Glomerular visceral epithelial cell (primary cell): ENCODE measurements around the gene RAD18.

Source experiments
- DNase-seq: peaks from one replicate; pipeline ENCODE4 v3.0.0-alpha.2; 2016; ENCODE audit errors: extremely low spot score

The RAD18 gene

DNA sequence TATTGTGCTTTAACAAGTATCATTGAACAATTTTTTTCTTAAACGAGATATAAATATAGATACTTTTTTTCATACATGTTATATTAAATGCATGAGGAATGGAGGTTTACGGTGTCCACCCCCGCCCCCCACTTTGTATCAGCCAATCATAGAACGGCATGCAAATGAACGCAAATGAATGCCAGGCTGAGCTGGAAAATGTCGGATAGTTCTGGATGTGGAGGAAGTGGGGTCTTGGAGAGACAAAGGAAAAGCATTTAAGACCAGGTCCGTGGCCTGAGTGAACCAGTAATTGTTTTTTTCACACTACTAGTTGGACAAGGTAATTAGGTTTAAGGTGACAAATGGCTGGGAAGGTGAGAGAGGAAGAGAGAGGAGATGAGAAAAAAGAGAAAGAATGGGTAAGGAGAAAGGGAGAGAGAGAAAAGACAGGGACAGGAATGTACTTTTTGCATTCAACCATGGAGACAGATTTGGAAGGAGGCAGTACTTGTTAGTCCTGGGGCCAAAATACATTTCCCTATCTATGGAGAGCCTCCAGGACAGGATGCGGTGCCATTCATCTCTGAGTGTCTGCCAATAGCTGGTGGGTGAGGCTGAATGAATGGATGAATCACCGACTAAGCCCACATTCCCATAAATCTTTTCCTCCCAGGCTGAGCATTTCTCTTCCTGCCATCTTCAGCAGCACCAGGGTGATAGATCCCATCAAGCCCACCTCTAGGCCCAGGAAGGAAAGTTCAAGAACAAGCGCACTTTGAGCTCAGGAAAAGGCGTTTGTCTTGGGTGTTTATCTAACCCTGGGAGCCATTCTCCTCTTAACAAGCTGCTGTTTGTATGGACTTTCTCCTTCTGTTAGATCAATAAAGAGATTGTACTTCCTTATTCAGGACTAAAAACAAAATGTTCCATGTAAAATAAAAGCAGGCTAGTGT lies 1.4 kb upstream of the RAD18 start:
- DNase-seq, result peak; percentile 68

DNA sequence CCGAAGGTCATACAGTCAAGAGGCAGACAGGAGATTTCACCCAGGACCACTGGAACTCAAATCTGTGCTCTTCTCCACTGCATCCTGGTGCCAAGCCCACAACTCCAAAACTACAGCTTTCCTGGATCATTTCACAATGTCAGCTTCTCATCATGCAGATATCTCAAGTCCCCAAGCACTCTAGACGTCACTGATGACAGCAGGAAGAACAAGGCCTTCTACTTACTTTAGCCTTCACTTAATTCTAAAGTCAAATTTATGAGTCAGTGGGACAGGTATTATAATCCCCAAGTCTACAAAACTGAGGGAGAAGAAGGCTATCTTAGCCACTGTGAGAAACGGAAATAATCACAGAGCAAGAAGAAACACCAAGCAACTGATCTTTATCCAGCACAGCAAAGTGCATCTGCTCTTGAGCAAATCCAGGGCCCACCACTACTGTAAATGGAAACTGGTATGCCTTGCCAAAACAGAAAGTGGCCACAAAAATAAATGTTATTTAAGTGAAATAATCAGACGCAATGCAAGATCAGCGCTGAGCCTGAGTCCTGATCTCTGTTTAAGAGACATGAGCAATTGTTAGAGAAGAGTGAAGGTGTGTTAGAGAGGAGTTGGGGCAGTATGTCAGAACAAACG lies 928 bp downstream of the RAD18 start:
- DNase-seq, result no peak

DNA sequence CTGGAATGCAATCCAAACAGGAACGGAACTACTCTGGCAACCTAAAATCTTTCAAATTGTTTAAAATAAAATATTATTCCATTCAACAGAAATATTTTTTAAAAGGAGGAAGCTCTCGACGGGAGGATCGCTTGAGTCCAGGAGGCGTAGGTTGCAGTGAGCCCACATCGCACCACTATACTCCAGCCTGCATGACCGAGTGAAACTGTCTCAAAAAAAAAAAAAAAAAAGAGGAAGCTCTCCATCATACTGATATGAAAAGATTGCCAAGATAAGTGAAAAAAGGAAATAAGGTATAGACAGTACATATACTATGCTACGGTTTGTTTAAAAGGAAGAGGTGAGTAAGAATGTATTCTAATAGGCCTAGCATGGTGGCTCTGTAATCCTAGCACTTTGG lies 3.6 kb downstream of the RAD18 start:
- no peak for DNase-seq

DNA sequence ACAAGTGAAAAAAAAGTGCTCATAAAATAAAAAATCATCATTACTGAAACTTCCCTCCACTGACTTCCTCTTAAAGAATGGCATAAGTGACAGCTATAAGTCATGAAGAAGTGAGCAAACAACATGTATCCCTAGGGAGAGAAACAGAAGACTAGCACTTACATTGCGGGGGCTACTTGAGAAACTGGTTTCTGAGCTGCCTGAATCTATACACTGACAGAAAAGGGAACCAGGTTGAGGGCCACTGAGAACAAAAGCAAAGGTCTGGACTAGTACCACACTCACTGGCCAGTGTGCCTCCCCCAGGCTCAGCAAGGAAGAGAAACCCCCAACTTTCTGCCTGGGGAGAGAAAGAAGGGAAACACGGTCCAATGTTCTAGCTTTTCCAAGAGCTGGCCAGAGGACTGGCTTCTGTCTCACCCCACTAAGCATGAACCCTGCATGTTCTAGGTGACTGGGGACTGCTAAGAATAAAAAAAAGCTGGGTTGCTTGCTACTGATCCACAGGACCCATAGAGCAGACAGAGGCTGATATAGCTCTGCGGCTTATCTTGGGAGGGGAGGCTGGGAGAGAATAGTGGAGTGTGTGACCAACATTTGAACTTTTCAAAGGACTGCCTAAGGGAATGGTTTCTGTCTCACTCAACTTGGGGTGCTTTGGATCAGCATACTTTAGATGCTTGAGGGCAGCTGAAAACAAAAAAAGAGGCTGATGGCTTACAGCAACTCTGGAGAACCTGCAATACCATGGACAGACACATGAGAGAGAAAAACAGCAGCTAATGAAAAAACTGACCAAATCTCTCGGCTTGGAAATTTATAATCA lies 8.1 kb downstream of the RAD18 start:
- no peak for DNase-seq

DNA sequence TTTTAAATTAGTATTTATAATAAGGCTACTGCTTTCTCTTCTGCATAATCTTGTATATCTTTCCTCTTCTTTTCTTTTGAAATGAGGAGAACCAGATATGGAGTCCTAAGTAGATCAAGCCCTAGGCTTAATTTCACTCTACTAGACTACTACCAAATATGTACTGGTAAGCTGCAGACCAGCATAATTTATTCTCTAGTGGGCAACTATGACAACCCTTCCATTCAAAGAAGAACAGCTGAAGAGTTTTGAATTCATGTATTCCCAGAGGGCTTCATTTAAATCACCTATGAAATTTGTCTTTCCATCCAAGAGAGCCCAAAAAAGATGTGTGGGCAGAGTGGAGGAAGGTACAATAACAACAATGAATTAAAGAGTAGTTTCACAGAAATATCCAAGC lies 10.0 kb downstream of the RAD18 start:
- DNase-seq, result no peak

DNA sequence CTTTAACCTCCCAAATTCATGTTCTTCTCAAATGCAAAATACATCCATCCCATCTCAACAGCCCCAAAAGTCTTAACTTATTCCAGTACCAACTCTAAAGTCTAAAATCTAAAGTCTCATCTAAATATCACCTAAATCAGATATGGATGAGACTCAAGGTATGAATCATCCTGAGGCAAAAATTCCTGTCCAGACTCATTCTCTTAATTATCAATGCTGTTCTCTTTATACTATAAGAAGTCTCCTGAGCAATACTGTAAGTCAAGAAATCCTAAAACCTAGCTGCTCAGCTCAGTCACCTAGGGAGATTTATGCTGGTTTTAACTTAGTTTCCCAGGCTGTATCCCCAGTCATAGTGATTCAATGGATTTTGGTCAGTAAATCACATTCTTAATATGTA lies 11.1 kb downstream of the RAD18 start:
- DNase-seq, result no peak

DNA sequence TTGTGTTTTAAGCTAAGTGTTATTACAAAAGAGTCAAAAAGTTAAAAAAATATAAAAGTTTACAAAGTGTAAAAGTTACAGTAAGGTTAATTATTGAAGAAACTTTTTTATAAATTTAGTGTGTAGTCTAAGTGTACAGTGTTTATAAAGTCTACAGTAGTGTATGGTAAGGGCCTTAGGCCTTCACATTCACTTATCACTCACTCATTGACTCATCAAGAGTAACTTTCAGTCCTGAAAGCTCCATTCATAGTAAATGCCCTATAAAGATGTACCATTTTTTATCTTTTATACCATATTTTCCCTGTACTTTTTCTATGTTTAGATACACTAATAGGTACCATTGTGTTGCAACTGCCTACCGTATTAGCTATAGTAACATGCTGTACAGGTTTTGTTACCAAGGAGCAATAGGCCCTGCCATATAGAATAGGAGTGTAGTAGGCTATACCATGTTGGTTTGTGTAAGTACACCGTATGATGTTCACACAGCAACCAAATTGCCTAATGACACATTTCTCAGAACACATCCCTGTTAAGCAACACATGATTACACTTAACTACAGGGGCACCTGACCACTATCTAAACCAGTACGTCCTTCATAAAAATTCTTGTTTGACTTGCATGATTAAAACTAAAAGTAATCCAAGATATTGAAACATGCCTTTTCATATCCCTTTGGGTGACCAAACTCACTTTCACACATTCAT lies 17.2 kb downstream of the RAD18 start:
- no peak for DNase-seq

DNA sequence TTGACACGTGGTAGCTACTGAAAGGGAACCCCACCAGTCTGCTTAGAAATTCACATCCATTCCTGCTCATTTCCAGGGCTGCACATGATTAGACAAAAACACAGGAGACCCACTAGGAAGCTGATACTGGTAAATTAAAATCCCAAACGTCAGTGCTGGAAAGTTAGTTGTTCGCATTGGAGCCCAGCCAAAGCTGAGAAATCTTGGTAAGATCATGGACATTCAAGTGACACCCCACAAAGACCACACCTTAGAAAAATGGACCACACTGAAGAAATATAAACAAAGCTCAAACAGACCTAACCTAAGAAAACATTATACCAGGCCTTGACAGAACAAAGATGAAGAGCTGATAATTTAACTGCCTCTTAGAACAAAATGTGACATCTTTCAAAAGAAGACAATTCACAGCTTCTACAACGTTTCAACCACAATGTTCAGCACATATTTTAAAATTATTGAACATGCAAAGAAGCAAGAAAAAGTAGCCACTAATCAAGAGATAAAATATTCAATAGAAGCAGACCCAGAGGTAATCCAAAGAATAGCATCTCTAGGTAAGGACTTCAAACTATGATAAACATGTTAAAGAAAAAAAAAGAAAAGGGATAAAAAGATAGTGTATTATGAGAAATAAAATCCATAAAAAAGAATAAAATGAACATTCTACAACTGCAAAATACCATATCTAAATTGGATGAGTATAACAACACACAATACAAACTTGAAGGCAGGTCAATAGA lies 20.4 kb downstream of the RAD18 start:
- no peak for DNase-seq

DNA sequence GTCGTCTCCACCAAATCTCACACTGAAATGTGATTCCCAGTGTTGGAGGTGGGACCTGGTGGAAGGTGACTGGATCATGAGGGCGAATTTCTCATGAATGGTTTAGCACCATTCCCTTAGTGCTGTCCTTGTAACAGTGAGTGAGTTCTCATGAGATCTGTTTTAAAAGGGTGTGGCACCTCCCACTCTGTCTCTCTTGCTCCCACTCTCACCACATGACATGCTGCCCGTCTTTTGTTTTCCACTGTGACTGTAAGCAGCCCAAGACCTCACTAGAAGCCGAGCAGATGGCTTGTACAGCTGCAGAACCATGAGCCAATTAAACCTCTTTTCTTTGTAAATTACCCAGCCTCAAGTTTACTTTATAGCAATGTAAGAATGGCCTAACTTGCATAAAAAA lies 21.2 kb downstream of the RAD18 start:
- no peak for DNase-seq

DNA sequence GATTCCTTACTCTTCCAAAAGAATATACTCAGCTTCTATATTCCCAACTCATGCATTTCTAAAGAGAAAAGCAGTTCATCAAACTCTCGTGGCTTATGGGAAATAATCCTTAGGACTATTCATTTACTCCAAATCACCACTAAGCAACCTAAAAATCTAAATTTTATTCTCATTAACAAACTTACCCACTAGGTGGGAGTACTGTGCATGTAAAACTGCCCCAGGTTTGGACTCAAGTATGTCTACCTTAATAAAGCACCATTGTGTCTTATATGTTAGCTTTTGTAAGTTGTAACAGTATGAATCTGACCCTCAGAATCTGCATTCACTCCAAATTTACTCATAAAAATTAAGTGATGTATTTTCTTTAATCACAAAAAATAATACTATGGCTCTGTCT lies 25.3 kb downstream of the RAD18 start:
- DNase-seq, result peak; percentile 34

DNA sequence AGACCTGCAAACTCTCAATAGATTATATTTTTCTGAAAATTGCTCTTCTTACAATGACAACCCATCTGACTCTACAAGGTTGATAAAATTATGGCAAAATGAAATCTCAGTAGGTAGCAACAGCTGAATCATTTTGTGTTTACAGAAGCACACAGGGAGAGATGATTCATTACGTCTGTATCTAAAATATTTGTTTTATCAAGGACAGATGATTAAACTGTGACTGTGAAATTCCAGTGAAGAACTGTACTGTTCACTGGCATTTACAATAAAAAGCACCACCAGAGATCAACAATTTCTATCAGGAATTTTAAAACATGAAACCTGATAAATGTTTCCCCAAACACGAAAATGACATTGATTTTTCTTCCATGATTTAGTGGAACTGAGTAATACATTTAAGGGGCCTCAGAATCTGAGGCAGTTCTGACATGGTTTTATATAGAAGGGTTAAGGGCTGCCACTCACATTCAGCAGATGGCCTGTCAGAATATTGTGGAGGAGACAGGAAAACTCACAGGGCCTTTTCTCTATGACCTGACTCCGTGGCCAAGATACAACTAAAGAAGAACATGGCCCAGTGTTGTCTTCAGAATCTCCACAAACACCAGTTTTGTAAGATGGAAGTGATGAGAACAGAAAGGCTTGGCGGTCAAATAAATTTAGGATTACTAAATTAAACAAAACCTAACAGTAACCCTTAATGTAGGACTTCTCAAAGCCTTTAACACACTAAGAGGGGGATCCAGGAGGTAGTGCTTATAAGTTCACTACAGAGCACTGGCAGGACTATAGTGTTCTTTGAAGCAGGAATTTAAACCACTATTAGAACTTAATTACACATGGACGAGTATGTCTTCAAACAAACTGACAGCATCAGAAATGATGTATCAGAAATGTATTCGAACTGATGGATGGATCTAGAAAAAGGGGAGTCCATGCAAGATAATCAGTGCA lies 25.9 kb downstream of the RAD18 start:
- DNase-seq, result peak; percentile 62

DNA sequence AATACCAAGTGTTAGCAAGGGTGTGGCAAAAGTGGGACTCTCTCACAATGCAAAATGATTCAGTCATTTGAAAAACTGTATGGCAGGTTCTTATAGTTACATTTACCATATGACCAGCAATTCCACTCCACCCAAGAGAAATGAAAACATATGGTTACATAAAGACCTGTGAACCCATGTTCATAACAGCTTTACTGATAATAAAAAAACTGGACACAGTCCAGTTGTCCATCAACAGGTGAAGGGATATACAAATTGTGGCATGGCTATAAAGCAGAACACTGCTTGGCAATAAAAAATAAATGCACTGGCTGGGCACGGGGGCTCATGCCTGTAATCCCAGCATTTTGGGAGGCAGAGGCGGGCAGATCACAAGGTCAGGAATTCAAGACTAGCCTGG lies 30.8 kb downstream of the RAD18 start:
- no peak for DNase-seq

DNA sequence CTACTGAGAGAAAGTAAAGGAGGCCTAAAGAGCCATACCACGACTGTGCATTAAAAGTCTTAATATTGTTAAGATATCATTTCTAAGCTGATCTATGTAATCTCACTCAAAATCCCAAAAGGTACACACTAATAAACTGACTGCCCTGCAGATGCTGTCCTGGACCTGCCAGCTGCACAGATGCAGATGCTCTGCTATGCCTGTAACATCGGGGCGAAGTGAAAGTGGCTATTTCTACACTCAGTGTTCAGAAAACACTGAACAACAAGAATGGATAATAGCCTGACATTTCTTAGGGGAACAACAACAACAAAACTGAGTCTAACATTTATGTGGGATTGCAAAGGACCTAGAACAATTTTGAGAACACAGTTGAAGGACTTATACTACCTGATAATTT lies 31.9 kb downstream of the RAD18 start:
- DNase-seq, result no peak

DNA sequence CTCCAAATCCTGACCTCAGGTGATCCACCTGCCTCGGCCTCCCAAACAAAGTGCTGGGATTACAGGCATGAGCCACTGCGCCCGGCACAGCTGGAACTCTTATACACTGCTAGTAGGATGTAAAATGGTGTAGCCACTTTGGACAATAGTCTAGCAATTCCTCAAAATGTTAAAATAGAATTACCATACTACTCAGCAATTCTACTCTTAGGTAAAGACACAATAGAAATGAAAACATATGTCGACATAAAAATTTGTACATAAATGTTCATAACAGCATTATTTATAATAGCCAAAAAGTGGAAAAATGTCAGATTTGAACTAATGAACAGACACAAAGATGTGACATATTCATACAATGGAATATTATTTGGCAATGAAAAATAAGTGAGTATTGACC lies 33.4 kb downstream of the RAD18 start:
- DNase-seq, result no peak

DNA sequence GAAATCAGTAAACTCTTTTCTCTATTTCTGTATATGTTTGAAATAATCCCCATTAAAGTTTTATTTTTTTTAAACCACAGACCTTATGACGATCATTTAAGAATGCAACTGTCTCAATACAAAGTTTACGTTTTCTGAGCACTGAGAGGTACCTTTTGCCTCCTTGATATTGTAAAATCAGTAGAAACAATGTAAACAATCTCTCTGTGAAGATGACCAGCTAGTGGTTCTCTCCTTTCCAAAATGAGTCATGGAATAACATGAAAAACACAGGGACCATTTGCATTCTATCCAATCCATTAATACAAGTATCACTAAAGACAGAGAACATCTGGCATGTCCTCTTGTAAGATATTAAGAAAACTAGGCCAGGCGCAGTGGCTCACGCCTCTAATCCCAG lies 48.8 kb downstream of the RAD18 start:
- DNase-seq, result no peak

DNA sequence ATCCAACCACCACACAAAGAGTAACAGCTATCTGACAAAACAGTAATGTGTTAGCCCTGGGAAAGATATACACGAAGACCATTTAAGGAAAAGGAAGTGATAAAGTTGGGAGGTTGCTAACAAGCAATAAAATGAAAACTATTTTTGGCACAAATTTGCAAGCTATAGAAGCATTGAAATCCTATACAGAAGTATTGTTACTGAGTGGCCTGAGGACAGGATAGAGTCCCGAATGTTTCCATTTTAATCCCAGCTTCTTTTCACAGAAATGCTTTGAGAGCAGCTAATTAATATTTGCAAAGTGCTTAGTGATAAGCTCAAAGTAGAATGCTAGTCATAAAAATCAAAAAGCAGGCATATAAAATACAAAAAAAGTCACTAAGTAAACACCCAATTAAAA lies 51.5 kb downstream of the RAD18 start:
- DNase-seq, result no peak

DNA sequence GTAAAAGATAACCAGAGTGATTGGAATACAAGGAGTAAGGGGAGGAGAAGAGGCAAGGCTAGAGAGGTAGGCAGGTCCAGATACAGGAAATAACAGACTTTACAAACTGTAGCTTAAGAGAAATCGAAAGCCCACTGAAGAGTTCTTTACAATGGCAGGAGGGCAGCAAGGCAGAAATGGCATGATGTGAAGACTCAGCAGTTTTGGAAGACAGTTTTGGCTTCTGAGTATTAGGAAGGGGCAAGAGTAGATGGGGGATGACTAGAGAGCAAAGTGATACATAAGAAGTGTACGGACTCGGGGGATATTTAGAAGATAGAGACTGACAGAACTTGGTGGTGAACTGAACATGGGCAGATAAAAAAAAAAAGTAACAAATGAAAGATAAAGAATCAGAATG lies 54.1 kb downstream of the RAD18 start:
- DNase-seq, result no peak

DNA sequence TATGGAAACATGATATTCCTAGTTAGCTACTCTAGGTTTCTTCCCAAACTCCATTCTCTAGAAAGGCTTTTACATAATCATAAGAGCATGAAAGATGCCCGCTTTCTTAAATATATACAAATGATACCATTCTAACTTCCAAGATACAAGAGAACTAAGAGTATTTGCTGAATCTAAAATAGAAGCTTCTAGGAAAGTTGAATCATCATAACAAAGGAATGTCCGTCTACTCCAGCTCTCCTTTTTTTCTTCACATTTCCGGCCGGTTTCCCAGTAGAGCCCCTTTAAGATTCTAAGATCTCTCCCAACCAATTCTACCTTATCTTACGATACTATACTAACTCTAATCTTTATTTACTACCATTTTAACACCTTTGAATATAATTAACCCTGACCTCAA lies 60.1 kb downstream of the RAD18 start:
- no peak for DNase-seq

DNA sequence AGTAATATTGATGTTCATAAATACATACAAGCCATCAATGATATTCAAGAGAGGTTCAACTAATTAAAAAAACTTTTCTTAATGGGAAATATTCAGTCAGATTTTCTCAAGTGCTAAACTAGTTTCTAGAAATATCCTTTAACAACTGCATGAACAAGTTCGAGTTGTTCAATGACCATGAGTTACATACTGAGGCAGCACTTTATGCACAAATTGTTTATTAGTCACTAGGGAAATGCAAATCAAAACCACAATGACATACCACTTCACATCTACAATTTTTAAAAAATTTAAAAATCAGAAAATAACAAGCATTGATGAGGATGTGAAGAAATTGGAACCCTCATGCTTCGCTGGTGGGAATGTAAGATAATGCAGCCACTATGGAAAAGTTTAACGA lies 62.4 kb downstream of the RAD18 start:
- no peak for DNase-seq

DNA sequence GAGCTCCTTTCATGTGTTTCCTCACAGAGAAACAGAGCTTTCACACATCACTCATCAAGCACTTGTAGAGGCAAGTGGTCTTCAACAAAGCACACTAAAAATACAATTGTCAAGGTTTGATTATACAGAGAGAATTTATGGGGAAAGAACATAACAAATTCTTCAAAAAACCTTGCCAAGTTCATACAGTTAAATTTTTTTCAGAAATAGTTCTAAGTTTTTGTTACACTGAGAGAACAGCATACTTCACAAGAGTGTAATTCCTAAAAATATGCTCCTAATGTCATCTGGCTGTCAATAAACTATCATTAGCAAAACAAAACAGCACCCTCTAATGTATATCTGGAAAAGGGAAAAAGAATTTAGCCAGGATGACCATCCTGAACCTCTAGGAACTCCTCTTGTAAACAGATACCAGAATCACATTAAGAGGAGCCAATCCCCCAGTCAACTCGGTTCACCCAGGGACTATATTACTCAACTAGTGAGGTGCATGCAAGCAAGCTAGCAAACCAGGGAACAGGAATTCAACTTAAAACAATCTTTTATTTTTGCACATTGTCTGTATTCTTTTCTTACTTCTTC lies 63.3 kb downstream of the RAD18 start:
- no peak for DNase-seq
